Cortex of kidney (tissue), 1 donor: ENCODE data around the gene ZNF180.
"Not testable (repeated sequence)": the region's sequence is repeated elsewhere in the genome, so short reads cannot be mapped to it uniquely, and the experiment has no call there.

ENCODE experiments used
- DNase-seq: peaks from one replicate; lab custom pipeline; 2025; lab: John Stamatoyannopoulos, UW

Gene ZNF180

GRCh38 chr19:44498988-44499387 lies 1.3 kb downstream of the ZNF180 start:
- no peak for DNase-seq

GRCh38 chr19:44496711-44497110 lies 3.6 kb downstream of the ZNF180 start:
- DNase-seq = no peak

GRCh38 chr19:44476559-44477408 lies 23.5 kb downstream of the ZNF180 start:
- no peak for DNase-seq

GRCh38 chr19:44468730-44469129 lies 31.6 kb downstream of the ZNF180 start:
- DNase-seq = not testable (repeated sequence)

- DNase-seq = not testable (repeated sequence)
These were observed 37.6 kb downstream of the ZNF180 start for GRCh38 chr19:44462600-44463286.

- DNase-seq = not testable (repeated sequence)
These were observed 44.3 kb downstream of the ZNF180 start for GRCh38 chr19:44456016-44456415.

GRCh38 chr19:44455100-44455499 lies 45.2 kb downstream of the ZNF180 start:
- no peak for DNase-seq

- DNase-seq = no peak
These were observed 48.0 kb downstream of the ZNF180 start for GRCh38 chr19:44452367-44452766.

GRCh38 chr19:44451687-44452086 lies 48.6 kb downstream of the ZNF180 start:
- no peak for DNase-seq

GRCh38 chr19:44447916-44448674 lies 52.2 kb downstream of the ZNF180 start, which contains the start of gene ZNF229:
TSS of gene ZNF229 (minus strand) at chr19:44448472. CDS start at chr19:44442847, 5,625 bp downstream.
- no peak for DNase-seq

- DNase-seq = no peak
These were observed 61.9 kb downstream of the ZNF180 start for GRCh38 chr19:44438441-44438840.

- DNase-seq = no peak
These were observed 64.9 kb downstream of the ZNF180 start for GRCh38 chr19:44435441-44435840.

- DNase-seq = no peak
These were observed 69.4 kb downstream of the ZNF180 start for GRCh38 chr19:44430956-44431355.
